Measurements from ENCODE around the gene MRGPRD.

The MRGPRD gene

DNA sequence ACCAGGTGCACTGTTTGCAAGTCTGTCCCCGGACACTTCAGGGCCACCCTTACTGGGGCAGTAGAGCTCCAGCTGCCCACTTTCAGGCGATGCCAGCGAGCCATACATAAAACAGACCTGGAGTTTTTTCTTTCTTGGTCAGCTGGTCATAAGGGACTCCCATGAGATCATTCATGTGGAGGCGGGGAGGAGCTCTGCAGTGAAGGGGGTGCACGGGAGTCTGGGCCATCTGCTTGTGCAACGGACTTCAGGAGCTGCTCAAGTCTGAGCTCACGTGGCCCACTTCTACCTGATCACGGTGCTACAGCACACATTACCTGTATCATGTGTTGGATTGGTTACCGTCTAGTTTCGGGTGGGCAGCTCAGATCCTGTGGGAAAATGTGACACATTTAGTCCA lies 41.5 kb upstream of the MRGPRD start:
- H3K4me2 ChIP-seq (ENCODE audit: low read length): no peak overlapping the region

DNA sequence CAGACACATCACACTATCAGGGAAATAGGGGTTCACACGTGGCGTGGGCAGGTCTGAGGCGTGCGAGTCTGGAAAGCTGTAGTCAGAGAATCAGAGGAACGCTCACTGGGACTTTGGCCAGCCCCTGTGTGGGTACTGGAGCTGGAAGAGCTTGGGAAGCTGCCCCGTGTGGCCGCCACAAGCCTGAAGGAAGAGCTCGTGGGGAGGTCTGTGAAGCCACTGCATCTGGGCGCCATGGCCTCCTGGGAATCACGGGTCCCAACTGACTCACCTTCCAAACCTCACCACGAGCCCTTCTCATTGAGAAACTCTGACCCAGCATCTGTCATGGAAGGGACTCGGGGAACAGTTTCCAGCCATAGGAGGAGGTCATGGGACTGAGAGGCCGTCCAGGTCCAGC lies 38.1 kb upstream of the MRGPRD start:
- Histone ChIP-seq H3K4me2 (ENCODE audit: low read length) (no peak overlapping the region), H3K4me3 (ENCODE audit: low read length) (no peak overlapping the region), H3K4me1 (ENCODE audit: low read length) (no peaks in the 10 kb centered on the region), H3K27me3 (ENCODE audit: low read depth, low read length) (0 out of 2 replicates have a peak, but pooled peaks cover 5% of the 10 kb centered on the region), H4K20me1 (ENCODE audit: insufficient read depth, low read length) (no peaks in the 10 kb centered on the region), H3K27ac (ENCODE audit: low read length) (no peak overlapping the region), H3K79me2 (ENCODE audit: low read length) (no peaks in the 10 kb centered on the region), H3K36me3 (replicated peaks; ENCODE audit: low read depth, low read length) (no peaks in the 10 kb centered on the region), H2AFZ (ENCODE audit: low read depth, low read length) (no peak overlapping the region), H3K9ac (ENCODE audit: low read length) (no peak overlapping the region), H3K9me3 (ENCODE audit: insufficient read depth, low read length) (no peaks in the 10 kb centered on the region)
- no peak for TF ChIP-seq EZH2phosphoT487 (IDR thresholded peaks at IDR 0.05; ENCODE audit: low read depth)
- no peak for TF ChIP-seq CTCF (IDR thresholded peaks at IDR 0.05; ENCODE audit: low read depth, low read length)

More for the DNA sequence above, 41.5 kb upstream of the MRGPRD start:
- H2AFZ ChIP-seq (ENCODE audit: low read depth, low read length): no peak overlapping the region
- 0 out of 2 replicates have a peak, but pooled peaks cover 5% of the 10 kb centered on the region for H3K27me3 ChIP-seq (ENCODE audit: low read depth, low read length)
- TF ChIP-seq CTCF (IDR thresholded peaks at IDR 0.05; ENCODE audit: low read depth, low read length): no peak
- TF ChIP-seq EZH2phosphoT487 (IDR thresholded peaks at IDR 0.05; ENCODE audit: low read depth): no peak
- H3K27ac ChIP-seq (ENCODE audit: low read length): no peak overlapping the region
- no peak overlapping the region for H3K9ac ChIP-seq (ENCODE audit: low read length)
- no peaks in the 10 kb centered on the region for H3K36me3 ChIP-seq (replicated peaks; ENCODE audit: low read depth, low read length)
- H3K4me1 ChIP-seq (ENCODE audit: low read length): no peaks in the 10 kb centered on the region
- no peaks in the 10 kb centered on the region for H4K20me1 ChIP-seq (ENCODE audit: insufficient read depth, low read length)
- H3K9me3 ChIP-seq (ENCODE audit: insufficient read depth, low read length): no peaks in the 10 kb centered on the region
- H3K79me2 ChIP-seq (ENCODE audit: low read length): no peaks in the 10 kb centered on the region
- H3K4me3 ChIP-seq (ENCODE audit: low read length): no peak overlapping the region

DNA sequence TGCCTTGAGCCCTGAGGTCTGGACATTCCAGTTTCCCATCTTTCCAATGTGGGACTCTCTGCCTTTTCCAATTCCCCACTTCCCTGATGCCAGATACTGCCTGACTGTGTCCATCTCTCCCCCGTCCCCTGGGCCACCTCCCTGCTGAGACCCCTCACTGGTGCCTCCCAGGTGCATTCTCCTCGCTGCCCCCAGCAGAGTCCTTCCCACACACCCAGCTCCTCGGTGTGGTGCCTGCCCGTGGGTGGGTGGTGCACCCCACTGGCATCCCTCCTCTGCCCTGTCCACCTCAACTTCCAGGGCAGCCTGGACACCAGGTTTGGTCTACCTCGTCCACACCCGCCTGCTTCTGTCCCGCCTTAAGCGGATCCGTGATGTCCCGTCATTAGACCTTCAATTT lies 37.2 kb upstream of the MRGPRD start:
- H3K9ac ChIP-seq (ENCODE audit: low read length): no peak overlapping the region
- no peaks in the 10 kb centered on the region for H3K79me2 ChIP-seq (ENCODE audit: low read length)
- no peaks in the 10 kb centered on the region for H3K4me1 ChIP-seq (ENCODE audit: low read length)
- no peak overlapping the region for H3K4me3 ChIP-seq (ENCODE audit: low read length)
- H3K27ac ChIP-seq (ENCODE audit: low read length): no peak overlapping the region
- H2AFZ ChIP-seq (ENCODE audit: low read depth, low read length): no peak overlapping the region
- H3K9me3 ChIP-seq (ENCODE audit: insufficient read depth, low read length): no peaks in the 10 kb centered on the region
- H3K36me3 ChIP-seq (replicated peaks; ENCODE audit: low read depth, low read length): no peaks in the 10 kb centered on the region
- 0 out of 2 replicates have a peak, but pooled peaks cover 5% of the 10 kb centered on the region for H3K27me3 ChIP-seq (ENCODE audit: low read depth, low read length)
- TF ChIP-seq CTCF (IDR thresholded peaks at IDR 0.05; ENCODE audit: low read depth, low read length): no peak
- no peak for TF ChIP-seq EZH2phosphoT487 (IDR thresholded peaks at IDR 0.05; ENCODE audit: low read depth)
- H3K4me2 ChIP-seq (ENCODE audit: low read length): no peak overlapping the region
- no peaks in the 10 kb centered on the region for H4K20me1 ChIP-seq (ENCODE audit: insufficient read depth, low read length)

DNA sequence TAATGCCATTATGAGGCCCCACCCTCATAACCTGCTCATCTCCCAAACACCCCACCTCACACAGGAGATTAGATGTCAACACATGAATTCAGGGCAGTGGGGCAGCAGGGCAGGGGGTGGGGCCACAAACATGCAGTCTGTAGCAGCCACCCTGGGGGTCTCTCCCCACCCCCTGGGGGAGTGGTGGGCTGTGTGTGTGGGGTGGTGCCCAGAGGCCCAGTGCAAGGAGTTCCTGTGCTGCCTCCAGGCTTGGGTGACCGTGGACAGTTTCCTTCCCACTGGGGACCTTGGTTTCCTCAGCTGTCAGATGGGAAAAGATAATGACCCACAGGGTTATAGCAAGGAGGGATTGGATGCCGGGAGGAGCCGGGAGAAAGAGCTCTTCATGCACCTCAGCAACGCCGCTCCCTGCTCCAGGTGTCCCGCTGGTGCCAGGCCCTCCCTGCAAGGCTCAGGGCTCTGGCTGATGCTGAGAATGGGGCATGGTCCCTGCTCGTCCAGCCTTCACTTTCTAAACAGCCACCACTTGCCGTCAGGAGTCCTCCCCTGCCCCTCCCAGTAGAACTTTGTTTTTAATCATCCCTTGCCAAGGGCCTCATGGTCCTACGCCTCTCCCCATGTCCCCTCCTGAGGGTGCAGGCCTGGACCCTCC lies 34.2 kb upstream of the MRGPRD start:
- Histone ChIP-seq H3K9me3 (ENCODE audit: insufficient read depth, low read length) (no peaks in the 10 kb centered on the region), H3K27me3 (ENCODE audit: low read depth, low read length) (peaks cover 14% of the 10 kb centered on the region), H3K79me2 (ENCODE audit: low read length) (no peaks in the 10 kb centered on the region), H4K20me1 (ENCODE audit: insufficient read depth, low read length) (no peaks in the 10 kb centered on the region), H3K27ac (ENCODE audit: low read length) (no peak overlapping the region), H3K4me1 (ENCODE audit: low read length) (no peaks in the 10 kb centered on the region), H2AFZ (ENCODE audit: low read depth, low read length) (no peak overlapping the region), H3K4me2 (ENCODE audit: low read length) (no peak overlapping the region), H3K36me3 (replicated peaks; ENCODE audit: low read depth, low read length) (no peaks in the 10 kb centered on the region), H3K9ac (ENCODE audit: low read length) (no peak overlapping the region), H3K4me3 (ENCODE audit: low read length) (no peak overlapping the region)
- TF ChIP-seq EZH2phosphoT487 (IDR thresholded peaks at IDR 0.05; ENCODE audit: low read depth) (no peak), CTCF (IDR thresholded peaks at IDR 0.05; ENCODE audit: low read depth, low read length) (no peak)
